ENCODE data around the gene RBM20. TPM values are rescaled to one million over a fixed set of nuclear protein-coding genes. Genes with fewer than 3 reads are reported as not detected.

Gene RBM20
- total and polyA plus RNA-seq, 8 donors: under 0.01 to 6.2 (median 0.59) TPM; not detected in 2

DNA sequence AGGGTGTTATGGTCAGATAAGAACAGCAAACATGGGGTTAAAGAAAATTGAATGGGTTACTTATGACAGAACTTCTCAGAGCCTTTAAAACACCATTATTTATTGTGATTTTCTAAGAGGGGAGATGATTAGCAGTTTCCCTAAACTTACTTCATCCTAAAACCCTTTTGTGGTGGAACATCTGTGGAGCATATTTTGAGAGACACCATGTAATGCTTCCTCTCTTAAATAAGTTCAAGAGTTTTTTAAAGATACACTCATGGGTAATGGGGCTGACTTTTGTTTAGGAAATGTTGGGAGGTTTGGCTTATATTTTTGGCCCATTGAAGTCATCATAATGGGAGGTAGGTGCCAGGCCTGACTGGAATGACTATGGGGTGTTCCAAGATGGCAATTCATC, 219.2 kb downstream of the RBM20 start:
- Histone ChIP-seq H3K27me3 (no peaks in the 10 kb centered on the region), H3K36me3 (no peaks in the 10 kb centered on the region), H3K9me3 (no peaks in the 10 kb centered on the region), H3K4me1 (peaks cover 66 to 98% (median 75%) of the 10 kb centered on the region in 4 donors), H3K4me3 (no peak overlapping the region), H3K27ac (peak overlapping the region in 3 of 5 donors; percentile 97 to 99 (median 98))
- no peak for TF ChIP-seq POLR2AphosphoS5 (IDR thresholded peaks at IDR 0.05)
- no peak for TF ChIP-seq EP300 (IDR thresholded peaks at IDR 0.05)
- intact Hi-C loops (cut with DNase I; ENCODE audit: low total_unique reads): no loop called here
- no peak for DNase-seq

DNA sequence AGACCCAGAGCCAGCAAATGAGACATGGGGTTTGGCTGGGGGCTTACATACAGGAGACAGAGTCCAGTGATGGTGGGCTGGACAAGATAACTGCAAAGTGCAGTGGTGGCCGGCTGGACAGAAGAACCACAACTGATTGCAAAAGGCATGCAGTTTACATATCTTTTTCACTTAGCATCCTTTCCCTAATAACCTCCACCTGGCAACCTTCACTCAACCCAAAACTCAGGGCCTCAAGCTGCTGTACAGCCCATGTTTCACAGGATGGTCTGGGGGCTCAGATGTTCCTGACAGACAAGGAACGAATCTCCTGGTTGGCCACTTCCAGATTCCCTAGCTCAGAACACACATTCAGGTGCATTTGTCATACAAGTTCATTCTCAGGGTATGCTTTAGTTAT, 219.8 kb downstream of the RBM20 start:
- intact Hi-C loops (cut with DNase I; ENCODE audit: low total_unique reads): no loop called here
- Histone ChIP-seq H3K9me3 (no peaks in the 10 kb centered on the region), H3K4me3 (no peak overlapping the region), H3K36me3 (no peaks in the 10 kb centered on the region), H3K27me3 (no peaks in the 10 kb centered on the region), H3K27ac (peak overlapping the region in 4 of 5 donors; percentile 83 to 99 (median 98)), H3K4me1 (peaks cover 63 to 99% (median 70%) of the 10 kb centered on the region in 4 donors)
- WGBS, 5 donors: 90 to 95% (median 93%) methylated on average over 2 of the region's 2 CpGs
- DNase-seq: no peak
- TF ChIP-seq EP300 (IDR thresholded peaks at IDR 0.05) (no peak), POLR2A (IDR thresholded peaks at IDR 0.05) (no peak), POLR2AphosphoS5 (IDR thresholded peaks at IDR 0.05) (no peak)
- TF ChIP-seq, protein P1, sequence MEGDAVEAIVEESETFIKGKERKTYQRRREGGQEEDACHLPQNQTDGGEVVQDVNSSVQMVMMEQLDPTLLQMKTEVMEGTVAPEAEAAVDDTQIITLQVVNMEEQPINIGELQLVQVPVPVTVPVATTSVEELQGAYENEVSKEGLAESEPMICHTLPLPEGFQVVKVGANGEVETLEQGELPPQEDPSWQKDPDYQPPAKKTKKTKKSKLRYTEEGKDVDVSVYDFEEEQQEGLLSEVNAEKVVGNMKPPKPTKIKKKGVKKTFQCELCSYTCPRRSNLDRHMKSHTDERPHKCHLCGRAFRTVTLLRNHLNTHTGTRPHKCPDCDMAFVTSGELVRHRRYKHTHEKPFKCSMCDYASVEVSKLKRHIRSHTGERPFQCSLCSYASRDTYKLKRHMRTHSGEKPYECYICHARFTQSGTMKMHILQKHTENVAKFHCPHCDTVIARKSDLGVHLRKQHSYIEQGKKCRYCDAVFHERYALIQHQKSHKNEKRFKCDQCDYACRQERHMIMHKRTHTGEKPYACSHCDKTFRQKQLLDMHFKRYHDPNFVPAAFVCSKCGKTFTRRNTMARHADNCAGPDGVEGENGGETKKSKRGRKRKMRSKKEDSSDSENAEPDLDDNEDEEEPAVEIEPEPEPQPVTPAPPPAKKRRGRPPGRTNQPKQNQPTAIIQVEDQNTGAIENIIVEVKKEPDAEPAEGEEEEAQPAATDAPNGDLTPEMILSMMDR (IDR thresholded peaks at IDR 0.05): no peak

DNA sequence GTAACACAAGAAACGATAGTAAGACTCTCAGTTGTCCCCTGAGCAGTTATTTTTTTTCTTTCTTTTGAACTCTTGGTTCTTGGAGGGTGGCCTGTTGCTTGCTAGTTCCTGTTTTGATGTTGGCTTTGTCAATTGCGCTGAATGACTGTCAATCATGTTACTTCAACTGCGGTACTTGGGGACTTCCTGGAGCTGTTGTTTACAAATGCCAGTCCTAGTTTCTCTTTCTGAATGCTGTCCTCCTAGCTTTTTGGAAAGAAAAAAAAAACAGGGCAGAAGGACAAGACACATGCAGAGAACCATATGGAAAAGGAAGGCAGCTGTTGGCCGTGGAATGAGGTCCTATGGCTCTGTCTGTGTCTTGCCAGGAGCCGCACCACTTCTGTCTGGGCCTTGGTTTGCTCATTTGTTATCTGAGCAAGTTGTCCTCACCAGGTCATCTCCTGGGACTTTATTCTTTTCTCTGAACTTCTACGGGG, 220.6 kb downstream of the RBM20 start:
- peak overlapping the region; percentile 83 to 99 (median 97) for H3K27ac ChIP-seq
- peak in 1 of 2 donors; percentile 82 for DNase-seq
- peaks cover 56 to 94% (median 63%) of the 10 kb centered on the region in 4 donors for H3K4me1 ChIP-seq
- intact Hi-C loops (cut with DNase I; ENCODE audit: low total_unique reads): no loop called here
- H3K36me3 ChIP-seq: no peaks in the 10 kb centered on the region
- 28 to 36% (median 32%) methylated on average over 6 of the region's 6 CpGs for WGBS, 5 donors
- no peak overlapping the region for H3K4me3 ChIP-seq
- H3K27me3 ChIP-seq: no peaks in the 10 kb centered on the region
- no peaks in the 10 kb centered on the region for H3K9me3 ChIP-seq
- TF ChIP-seq POLR2AphosphoS5 (IDR thresholded peaks at IDR 0.05) (peak in 2 of 3 donors; percentile 51 to 55), EP300 (IDR thresholded peaks at IDR 0.05) (no peak), POLR2A (IDR thresholded peaks at IDR 0.05) (no peak)
- TF ChIP-seq, protein P1 (IDR thresholded peaks at IDR 0.05): no peak

DNA sequence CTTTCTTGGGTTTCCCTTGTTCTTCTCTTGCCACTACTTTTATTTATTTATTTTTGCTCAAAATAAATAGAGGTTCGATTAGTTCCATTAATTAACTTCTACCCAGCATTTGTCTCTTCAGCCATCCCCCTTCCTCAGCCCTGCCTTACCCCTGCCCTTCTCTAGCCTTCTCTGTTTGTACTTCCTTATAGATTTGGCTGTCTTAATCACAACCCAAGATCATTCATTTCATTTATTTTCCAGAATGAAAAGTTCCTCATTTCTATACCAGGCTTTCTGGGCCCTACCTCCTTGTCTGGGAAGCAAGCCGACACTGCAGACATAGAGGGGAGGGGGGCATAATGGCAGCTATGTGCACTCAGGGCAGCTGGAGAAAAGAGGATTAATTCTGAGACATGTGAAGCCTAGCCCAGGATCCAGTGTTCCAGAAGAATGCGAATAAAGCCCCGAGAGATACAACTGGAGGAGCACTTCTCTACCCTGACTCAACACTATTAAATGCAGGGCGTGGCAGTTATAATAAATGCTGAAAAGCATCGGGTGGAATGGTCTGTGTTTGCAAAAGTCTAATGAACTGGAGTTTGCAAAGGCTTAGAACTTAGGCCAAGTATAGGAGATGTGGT, 221.2 kb downstream of the RBM20 start:
- Histone ChIP-seq H3K27ac (peak overlapping the region; percentile 83 to 99 (median 97)), H3K4me3 (no peak overlapping the region), H3K36me3 (no peaks in the 10 kb centered on the region), H3K27me3 (no peaks in the 10 kb centered on the region), H3K9me3 (no peaks in the 10 kb centered on the region), H3K4me1 (peaks cover 50 to 94% (median 59%) of the 10 kb centered on the region in 4 donors)
- TF ChIP-seq POLR2A (IDR thresholded peaks at IDR 0.05) (no peak), POLR2AphosphoS5 (IDR thresholded peaks at IDR 0.05) (no peak), EP300 (IDR thresholded peaks at IDR 0.05) (no peak)
- TF ChIP-seq, protein P1 (IDR thresholded peaks at IDR 0.05): no peak
- WGBS, 5 donors: 14 to 19% (median 17%) methylated on average over 6 of the region's 6 CpGs
- DNase-seq: peak in 1 of 2 donors; percentile 73
- intact Hi-C loops (cut with DNase I; ENCODE audit: low total_unique reads): no loop called here

All from stomach (tissue), 9 donors.